GM23338 (cell line): ENCODE data around the gene TMEM126B. TPM values are rescaled to one million over a fixed set of nuclear protein-coding genes. Genes with fewer than 3 reads are reported as not detected.

Source experiments
- polyA plus RNA-seq: library from polyadenylated mRNA; unstranded; fragments of >200 nt; fragmentation: Nextera tagmentation; extraction: Ambion mirVana; gene quantifications from 2 replicates; pipeline ENCODE4 v1.2.1, GENCODE V29; 2016
- total RNA-seq: library from RNA; depleted of rRNA; stranded (reverse); fragments of >200 nt; shearing (Covaris generic); gene quantifications from 2 replicates; pipeline ENCODE4 v1.2.3, GENCODE V29; 2014; rRNA removed

The TMEM126B gene
- total and polyA plus RNA-seq, 2 experiments from 2014 or later, result 93.0 to 169 TPM

Other genes starting within 250 kb of the TMEM126B start
- gene DLG2, start 1.2 kb upstream of the TMEM126B start, total RNA-seq, result 14.4 and 19.8 TPM in 2 replicates
- 13.0 and 21.5 TPM in 2 replicates for gene DLG2, start 1.2 kb upstream of the TMEM126B start, polyA plus RNA-seq
- gene TMEM126A, start 19.4 kb downstream of the TMEM126B start, total RNA-seq, result 24.7 and 29.5 TPM in 2 replicates
- 70.2 and 71.1 TPM in 2 replicates for gene TMEM126A, start 19.4 kb downstream of the TMEM126B start, polyA plus RNA-seq
- 64.3 and 82.2 TPM in 2 replicates for gene CREBZF, start 36.5 kb downstream of the TMEM126B start, total RNA-seq
- gene CREBZF, start 36.5 kb downstream of the TMEM126B start, polyA plus RNA-seq, result 32.3 and 34.8 TPM in 2 replicates
- gene CCDC89, start 57.6 kb downstream of the TMEM126B start, total RNA-seq, result 0.31 TPM in 1 of 2 replicates, not detected in the other
- not detected in 2 replicates for gene CCDC89, start 57.6 kb downstream of the TMEM126B start, polyA plus RNA-seq
- gene SYTL2, start 182.5 kb downstream of the TMEM126B start, total RNA-seq, result 5.6 and 7.2 TPM in 2 replicates
- 3.0 and 3.4 TPM in 2 replicates for gene SYTL2, start 182.5 kb downstream of the TMEM126B start, polyA plus RNA-seq
- gene CCDC83, start 226.8 kb downstream of the TMEM126B start, total RNA-seq, result not detected in 2 replicates
- gene CCDC83, start 226.8 kb downstream of the TMEM126B start, polyA plus RNA-seq, result not detected in 2 replicates